Adrenal gland (tissue), 5 donors: ENCODE results near the gene NR2E3.

Source experiments
- POLR2A ChIP-seq, 2 donors: fragments of 450-650 bp; IDR thresholded peaks; one replicate each; pipeline ENCODE4 v1.6.1; 2017; ENCODE audit warnings: antibody characterized with exemption in 2 of 2, mild to moderate bottlenecking in 2 of 2, moderate library complexity in 1 of 2
- TF ChIP-seq, protein P1 (sequence below), 6 experiments: fragments of 450-650 bp in 4 of 6; fragments of 200-600 bp in 2 of 6; sonication (generic) in 1 of 6; IDR thresholded peaks; 1 replicate in 5 of 6; 2 replicates in 1 of 6; pipeline versions ENCODE4 v1.5.1 to v1.8.0; 2016 to 2021; ENCODE audit warnings: antibody characterized with exemption in 6 of 6, mild to moderate bottlenecking in 2 of 6, moderate library complexity in 1 of 6
- donor health status: DM: no; HTN: no; CAD: no.

GRCh38 chr15:71815301-71815700 lies 4.9 kb downstream of the NR2E3 start:
- TF ChIP-seq, protein P1, sequence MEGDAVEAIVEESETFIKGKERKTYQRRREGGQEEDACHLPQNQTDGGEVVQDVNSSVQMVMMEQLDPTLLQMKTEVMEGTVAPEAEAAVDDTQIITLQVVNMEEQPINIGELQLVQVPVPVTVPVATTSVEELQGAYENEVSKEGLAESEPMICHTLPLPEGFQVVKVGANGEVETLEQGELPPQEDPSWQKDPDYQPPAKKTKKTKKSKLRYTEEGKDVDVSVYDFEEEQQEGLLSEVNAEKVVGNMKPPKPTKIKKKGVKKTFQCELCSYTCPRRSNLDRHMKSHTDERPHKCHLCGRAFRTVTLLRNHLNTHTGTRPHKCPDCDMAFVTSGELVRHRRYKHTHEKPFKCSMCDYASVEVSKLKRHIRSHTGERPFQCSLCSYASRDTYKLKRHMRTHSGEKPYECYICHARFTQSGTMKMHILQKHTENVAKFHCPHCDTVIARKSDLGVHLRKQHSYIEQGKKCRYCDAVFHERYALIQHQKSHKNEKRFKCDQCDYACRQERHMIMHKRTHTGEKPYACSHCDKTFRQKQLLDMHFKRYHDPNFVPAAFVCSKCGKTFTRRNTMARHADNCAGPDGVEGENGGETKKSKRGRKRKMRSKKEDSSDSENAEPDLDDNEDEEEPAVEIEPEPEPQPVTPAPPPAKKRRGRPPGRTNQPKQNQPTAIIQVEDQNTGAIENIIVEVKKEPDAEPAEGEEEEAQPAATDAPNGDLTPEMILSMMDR (IDR thresholded peaks at IDR 0.05), result no peak
- TF ChIP-seq POLR2A (IDR thresholded peaks at IDR 0.05), result no peak
